ENCODE data around the gene HEATR5A. TPM values are rescaled to one million over a fixed set of nuclear protein-coding genes. Genes with fewer than 3 reads are reported as not detected.

The HEATR5A gene
- total RNA-seq, 1 experiment from 2014 or later: 5.8 TPM

GRCh38 chr14:31426663-31427062, 6.3 kb upstream of the HEATR5A start:
- DNase-seq (ENCODE audit: low spot score): no peak

- DNase-seq (ENCODE audit: low spot score): no peak
These were observed 5.6 kb upstream of the HEATR5A start for GRCh38 chr14:31425905-31426304.

- DNase-seq (ENCODE audit: low spot score): no peak
These were observed 850 bp upstream of the HEATR5A start for GRCh38 chr14:31421200-31421599.

GRCh38 chr14:31419967-31420318, 407 bp downstream of the HEATR5A start:
- DNase-seq (ENCODE audit: low spot score): peak; percentile 65

GRCh38 chr14:31419179-31419966, 977 bp downstream of the HEATR5A start:
- DNase-seq (ENCODE audit: low spot score): peak; percentile 3

- no peak for DNase-seq (ENCODE audit: low spot score)
These were observed 1.9 kb downstream of the HEATR5A start for GRCh38 chr14:31418440-31418839.

- peak; percentile 3 for DNase-seq (ENCODE audit: low spot score)
These were observed 6.0 kb downstream of the HEATR5A start for GRCh38 chr14:31414190-31414833.

GRCh38 chr14:31411218-31411727, 9.1 kb downstream of the HEATR5A start:
- no peak for DNase-seq (ENCODE audit: low spot score)

- no peak for DNase-seq (ENCODE audit: low spot score)
These were observed 10.2 kb downstream of the HEATR5A start for GRCh38 chr14:31410048-31410650.

GRCh38 chr14:31408421-31408820, 11.9 kb downstream of the HEATR5A start:
- no peak for DNase-seq (ENCODE audit: low spot score)

GRCh38 chr14:31405599-31406232, 14.6 kb downstream of the HEATR5A start:
- no peak for DNase-seq (ENCODE audit: low spot score)

GRCh38 chr14:31405106-31405505, 15.2 kb downstream of the HEATR5A start:
- DNase-seq (ENCODE audit: low spot score): no peak

GRCh38 chr14:31403707-31404106, 16.6 kb downstream of the HEATR5A start:
- no peak for DNase-seq (ENCODE audit: low spot score)

GRCh38 chr14:31402764-31403439, 17.4 kb downstream of the HEATR5A start:
- DNase-seq (ENCODE audit: low spot score): no peak

GRCh38 chr14:31401369-31401932, 18.9 kb downstream of the HEATR5A start:
- no peak for DNase-seq (ENCODE audit: low spot score)

- no peak for DNase-seq (ENCODE audit: low spot score)
These were observed 20.2 kb downstream of the HEATR5A start for GRCh38 chr14:31400031-31400638.

- no peak for DNase-seq (ENCODE audit: low spot score)
These were observed 24.7 kb downstream of the HEATR5A start for GRCh38 chr14:31395572-31396205.

GRCh38 chr14:31395119-31395518, 25.2 kb downstream of the HEATR5A start:
- no peak for DNase-seq (ENCODE audit: low spot score)

- no peak for DNase-seq (ENCODE audit: low spot score)
These were observed 28.3 kb downstream of the HEATR5A start for GRCh38 chr14:31391977-31392503.

- DNase-seq (ENCODE audit: low spot score): no peak
These were observed 28.9 kb downstream of the HEATR5A start for GRCh38 chr14:31391473-31391872.

All from HT-29 (cell line).